IPS-20b (cell line): ENCODE measurements around the gene CALHM3.
"Not testable (repeated sequence)": the region's sequence is repeated elsewhere in the genome, so short reads cannot be mapped to it uniquely, and the experiment has no call there.

Source experiments
- H3K27ac ChIP-seq: one replicate; pipeline ENCODE4 v1.5.1; 2013; ENCODE audit warnings: low read length
- H3K27me3 ChIP-seq: 2 replicates; pipeline ENCODE4 v1.6.1; 2013; ENCODE audit warnings: mild to moderate bottlenecking, low read length, inconsistent platforms; ENCODE audit not compliant: insufficient read depth
- H3K36me3 ChIP-seq: 2 replicates; pipeline ENCODE4 v1.6.1; 2013; ENCODE audit warnings: low read depth, mild to moderate bottlenecking, inconsistent platforms, low read length, moderate library complexity; ENCODE audit not compliant: insufficient read depth
- H3K4me1 ChIP-seq: 2 replicates; pipeline ENCODE4 v1.6.1; 2013; ENCODE audit warnings: mild to moderate bottlenecking, control low read depth, inconsistent platforms, low read length, moderate library complexity; ENCODE audit not compliant: insufficient read depth
- H3K4me3 ChIP-seq: 2 replicates; pipeline ENCODE4 v1.5.1; 2013; ENCODE audit warnings: mild to moderate bottlenecking, low read length, inconsistent platforms
- H3K9ac ChIP-seq: 2 replicates; pipeline ENCODE4 v1.6.1; 2013; ENCODE audit warnings: low read depth, mild to moderate bottlenecking, inconsistent platforms, low read length, moderate library complexity
- H3K9me3 ChIP-seq: 2 replicates; pipeline ENCODE4 v1.6.1; 2013; ENCODE audit warnings: mild to moderate bottlenecking, low read depth, low read length, inconsistent platforms; ENCODE audit not compliant: insufficient read depth

The CALHM3 gene, protein sequence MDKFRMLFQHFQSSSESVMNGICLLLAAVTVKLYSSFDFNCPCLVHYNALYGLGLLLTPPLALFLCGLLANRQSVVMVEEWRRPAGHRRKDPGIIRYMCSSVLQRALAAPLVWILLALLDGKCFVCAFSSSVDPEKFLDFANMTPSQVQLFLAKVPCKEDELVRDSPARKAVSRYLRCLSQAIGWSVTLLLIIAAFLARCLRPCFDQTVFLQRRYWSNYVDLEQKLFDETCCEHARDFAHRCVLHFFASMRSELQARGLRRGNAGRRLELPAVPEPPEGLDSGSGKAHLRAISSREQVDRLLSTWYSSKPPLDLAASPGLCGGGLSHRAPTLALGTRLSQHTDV

DNA sequence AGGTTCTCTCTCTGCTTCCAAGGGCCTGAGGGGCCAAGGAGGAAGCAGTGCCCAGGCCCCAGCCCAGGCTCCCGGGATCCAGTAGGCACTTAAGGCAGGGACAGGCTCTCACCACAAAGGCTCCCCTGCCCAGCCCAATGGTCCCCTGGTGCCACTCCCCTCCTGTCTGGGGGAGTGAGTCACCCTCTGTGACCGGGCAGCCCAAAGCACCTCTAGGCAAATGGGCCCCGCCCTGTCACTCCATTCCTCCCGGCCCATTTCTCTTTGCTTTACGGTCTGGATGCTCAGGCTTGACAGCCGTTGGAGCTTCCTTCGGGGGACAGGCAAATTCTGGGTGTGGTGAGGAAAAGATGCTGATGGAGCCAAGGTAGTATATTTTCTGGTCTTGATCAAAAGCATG is at the start of gene CALHM3:
CALHM3 (minus strand) TSS at position 106 of the 400 bp plus-strand sequence. CDS start 208 bp downstream, outside the sequence.
- peaks cover 8% of the 10 kb centered on the region for H3K4me1 ChIP-seq
- no peaks in the 10 kb centered on the region for H3K27me3 ChIP-seq
- no peak within 1 kb of the TSS for H3K4me3 ChIP-seq
- no peaks in the 10 kb centered on the region for H3K36me3 ChIP-seq
- H3K9me3 ChIP-seq: no peaks in the 10 kb centered on the region
- H3K27ac ChIP-seq: no peak within 1 kb of the TSS
- no peak within 1 kb of the TSS for H3K9ac ChIP-seq

DNA sequence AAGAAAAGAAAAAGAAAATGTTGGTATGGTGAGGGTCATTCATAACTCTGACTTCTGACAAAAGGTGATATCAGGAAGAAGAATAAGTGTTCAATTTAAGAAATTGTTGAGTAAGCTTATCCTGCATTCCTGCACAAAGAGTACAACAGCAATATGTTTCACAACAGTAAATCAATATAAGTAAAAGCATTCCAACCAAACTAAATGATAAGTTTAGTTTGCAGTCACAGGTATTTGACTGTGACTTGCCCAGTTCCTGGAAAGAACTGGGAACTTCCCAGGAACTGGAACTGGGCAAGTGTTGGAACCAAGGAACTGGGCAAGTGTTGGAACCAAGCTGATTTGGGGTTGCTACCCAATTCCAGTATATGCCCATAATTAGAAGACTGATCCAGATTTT is 49.5 kb upstream of the CALHM3 start:
- no peak overlapping the region for H3K4me3 ChIP-seq
- H3K36me3 ChIP-seq: no peaks in the 10 kb centered on the region
- no peak overlapping the region for H3K27ac ChIP-seq
- H3K4me1 ChIP-seq: no peaks in the 10 kb centered on the region
- no peak overlapping the region for H3K9ac ChIP-seq
- H3K27me3 ChIP-seq: no peaks in the 10 kb centered on the region
- H3K9me3 ChIP-seq: peaks cover 12% of the 10 kb centered on the region

DNA sequence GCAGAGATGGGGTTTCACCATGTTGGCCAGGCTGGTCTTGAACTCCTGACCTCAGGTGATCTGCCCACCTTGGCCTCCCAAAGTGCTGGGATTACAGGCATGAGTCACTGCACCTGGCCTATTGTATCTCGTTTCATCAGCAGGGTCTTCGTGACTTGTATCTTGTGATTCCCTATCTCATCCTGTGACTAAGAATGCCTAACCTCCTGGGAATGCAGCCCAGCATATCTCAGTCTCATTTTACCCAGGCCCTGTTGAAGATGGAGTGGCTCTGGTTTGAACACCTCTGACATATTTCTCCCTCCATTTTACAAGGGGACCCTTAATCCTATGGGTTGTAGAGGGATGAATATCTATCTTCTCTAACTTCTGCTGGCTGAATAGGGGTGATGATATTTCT is 48.4 kb upstream of the CALHM3 start:
- H3K36me3 ChIP-seq, H3K27me3 ChIP-seq, H3K9ac ChIP-seq, H3K27ac ChIP-seq, H3K4me3 ChIP-seq, H3K4me1 ChIP-seq: not testable (repeated sequence)
- peaks cover 12% of the 10 kb centered on the region for H3K9me3 ChIP-seq

GRCh38 chr10:103525901-103526300 is 46.9 kb upstream of the CALHM3 start:
- Histone ChIP-seq H3K4me3 (no peak overlapping the region), H3K36me3 (no peaks in the 10 kb centered on the region), H3K9ac (no peak overlapping the region), H3K9me3 (peaks cover 12% of the 10 kb centered on the region), H3K27me3 (no peaks in the 10 kb centered on the region), H3K4me1 (no peaks in the 10 kb centered on the region), H3K27ac (no peak overlapping the region)

- Histone ChIP-seq H3K27ac (no peak overlapping the region), H3K36me3 (no peaks in the 10 kb centered on the region), H3K4me3 (no peak overlapping the region), H3K27me3 (no peaks in the 10 kb centered on the region), H3K4me1 (no peaks in the 10 kb centered on the region), H3K9ac (no peak overlapping the region), H3K9me3 (no peaks in the 10 kb centered on the region)
These were observed 44.6 kb upstream of the CALHM3 start for GRCh38 chr10:103523683-103524082.

DNA sequence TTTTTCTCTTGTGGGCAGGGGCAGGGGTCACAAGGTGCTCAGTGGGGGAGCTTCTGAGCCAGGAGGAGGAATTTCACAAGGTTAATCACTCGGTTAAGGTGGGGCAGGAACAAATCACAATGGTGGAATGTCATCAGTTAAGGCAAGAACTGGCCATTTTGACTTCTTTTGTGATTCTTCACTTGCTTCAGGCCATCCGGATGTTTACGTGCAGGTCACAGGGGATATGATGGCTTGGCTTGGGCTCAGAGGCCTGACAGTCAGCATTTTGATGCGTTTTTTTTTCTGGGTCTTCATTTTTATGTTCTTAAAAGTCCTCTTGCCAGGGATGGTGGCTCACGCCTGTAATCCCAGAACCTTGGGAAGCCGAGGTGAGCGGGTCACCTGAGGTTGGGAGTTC is 43.0 kb upstream of the CALHM3 start:
- not testable (repeated sequence) for H3K36me3 ChIP-seq

DNA sequence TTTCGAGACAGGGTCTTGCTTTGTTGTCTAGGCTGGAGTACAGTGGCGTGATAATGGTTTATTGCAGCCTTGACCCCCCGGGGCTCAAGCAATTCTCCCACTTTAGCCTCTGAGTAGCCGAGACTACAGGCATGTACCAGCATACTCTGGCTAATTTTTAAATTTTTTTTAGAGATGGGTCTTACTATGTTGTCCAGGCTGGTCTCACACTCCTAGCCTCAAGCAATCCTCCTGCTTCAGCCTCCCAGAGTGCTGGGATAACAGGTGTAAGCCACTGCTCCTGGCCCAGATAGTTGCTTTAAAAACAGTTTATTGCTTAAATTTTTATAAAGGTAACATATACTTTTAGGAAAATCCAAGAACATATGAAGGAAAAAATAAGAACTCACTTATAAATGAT is 40.8 kb upstream of the CALHM3 start:
- H3K27me3 ChIP-seq: no peaks in the 10 kb centered on the region
- no peaks in the 10 kb centered on the region for H3K4me1 ChIP-seq
- H3K9me3 ChIP-seq: no peaks in the 10 kb centered on the region
- H3K9ac ChIP-seq: no peak overlapping the region
- H3K36me3 ChIP-seq: no peaks in the 10 kb centered on the region
- H3K27ac ChIP-seq: no peak overlapping the region
- no peak overlapping the region for H3K4me3 ChIP-seq

More for the DNA sequence above, 43.0 kb upstream of the CALHM3 start:
- H3K9me3 ChIP-seq, H3K27ac ChIP-seq, H3K27me3 ChIP-seq, H3K4me3 ChIP-seq, H3K4me1 ChIP-seq, H3K9ac ChIP-seq: not testable (repeated sequence)

DNA sequence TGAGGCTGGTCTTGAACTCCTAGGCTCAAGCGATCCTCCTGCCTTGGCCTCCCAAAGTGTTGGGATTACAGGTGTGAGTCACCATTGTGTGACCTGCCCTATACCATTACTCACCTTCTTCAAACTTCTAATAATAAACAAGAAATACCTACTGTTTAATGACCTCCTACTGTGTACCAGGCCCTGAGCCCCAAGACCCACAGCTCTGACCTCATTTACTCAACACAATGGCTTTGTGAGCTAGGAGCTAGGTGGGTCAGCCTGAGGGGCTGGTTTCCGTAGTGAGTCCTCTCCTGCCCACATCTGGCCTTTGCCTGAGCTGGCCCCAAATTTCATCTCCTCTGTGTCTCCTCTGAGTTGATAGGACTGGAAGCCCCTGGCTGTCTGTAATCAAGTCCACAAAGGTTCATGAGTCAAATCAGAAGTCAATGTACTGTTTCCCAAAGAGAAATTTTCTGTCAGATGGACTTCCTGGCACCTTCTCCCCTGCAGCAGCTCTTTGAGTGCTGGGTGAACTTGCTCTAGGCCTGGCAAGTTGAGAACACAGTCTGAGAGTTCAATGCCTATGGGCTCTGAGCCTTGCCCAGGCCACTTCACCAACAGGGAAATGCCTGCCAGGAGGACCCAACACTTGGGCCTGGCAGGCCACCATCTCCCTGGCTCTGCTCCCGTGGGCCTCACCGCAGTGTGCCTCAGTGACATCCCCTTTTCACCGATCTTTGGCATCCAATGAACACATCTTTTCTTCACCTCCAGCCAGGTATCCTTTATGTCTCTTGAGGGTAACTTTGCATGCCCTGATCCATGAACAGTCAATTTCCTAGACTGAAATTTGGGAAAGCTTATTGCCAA is 38.4 kb upstream of the CALHM3 start:
- Histone ChIP-seq H3K27me3 (no peaks in the 10 kb centered on the region), H3K9me3 (no peaks in the 10 kb centered on the region), H3K27ac (no peak overlapping the region), H3K9ac (no peak overlapping the region), H3K4me1 (no peaks in the 10 kb centered on the region), H3K4me3 (no peak overlapping the region), H3K36me3 (no peaks in the 10 kb centered on the region)

- no peaks in the 10 kb centered on the region for H3K27me3 ChIP-seq
- no peak overlapping the region for H3K4me3 ChIP-seq
- H3K4me1 ChIP-seq: no peaks in the 10 kb centered on the region
- H3K9ac ChIP-seq: no peak overlapping the region
- H3K9me3 ChIP-seq: no peaks in the 10 kb centered on the region
- H3K36me3 ChIP-seq: no peaks in the 10 kb centered on the region
- H3K27ac ChIP-seq: no peak overlapping the region
These were observed 35.2 kb upstream of the CALHM3 start for GRCh38 chr10:103514244-103514643.

DNA sequence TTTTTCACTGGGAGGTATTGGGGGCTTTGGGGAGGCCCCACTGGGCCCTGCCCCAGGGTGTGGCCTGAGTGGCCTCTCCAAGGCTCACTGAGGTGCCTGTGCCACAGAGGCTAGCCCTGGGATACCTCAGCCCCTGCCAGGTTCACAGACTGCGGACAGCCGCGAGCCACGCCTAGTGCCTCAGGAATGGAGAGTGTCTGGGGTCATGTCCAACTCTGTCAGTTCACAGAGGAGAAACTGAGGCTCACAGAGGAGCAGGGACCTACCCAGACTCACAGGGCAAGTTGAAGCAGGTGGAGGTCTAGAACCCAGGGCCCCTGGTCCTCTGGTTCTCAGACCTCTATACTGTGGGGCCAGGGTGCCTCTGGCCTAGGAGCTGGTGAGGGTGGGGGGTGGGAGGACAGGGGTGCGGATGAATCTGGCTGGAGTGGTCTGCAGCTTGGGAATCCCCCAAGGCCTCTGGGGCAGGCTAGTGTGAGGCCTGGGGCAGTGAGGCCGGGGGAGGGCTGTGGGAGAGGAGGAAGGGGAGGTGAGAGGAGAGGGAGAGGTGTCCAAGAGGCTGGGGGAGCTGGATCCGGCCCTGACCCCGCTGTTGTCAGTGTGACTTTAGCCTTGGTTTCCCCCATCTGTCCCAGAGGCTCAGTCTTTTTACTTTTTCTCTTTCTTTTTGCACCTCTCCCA is 34.5 kb upstream of the CALHM3 start:
- H3K9me3 ChIP-seq: no peaks in the 10 kb centered on the region
- no peaks in the 10 kb centered on the region for H3K36me3 ChIP-seq
- H3K4me3 ChIP-seq: no peak overlapping the region
- no peaks in the 10 kb centered on the region for H3K4me1 ChIP-seq
- H3K27me3 ChIP-seq: no peaks in the 10 kb centered on the region
- H3K9ac ChIP-seq: no peak overlapping the region
- no peak overlapping the region for H3K27ac ChIP-seq

GRCh38 chr10:103512591-103513379 is 33.7 kb upstream of the CALHM3 start:
- H3K36me3 ChIP-seq: no peaks in the 10 kb centered on the region
- no peaks in the 10 kb centered on the region for H3K4me1 ChIP-seq
- H3K9ac ChIP-seq: no peak overlapping the region; the same call in 1 of the 2 replicates
- H3K27ac ChIP-seq: no peak overlapping the region
- H3K9me3 ChIP-seq: no peaks in the 10 kb centered on the region
- H3K4me3 ChIP-seq: no peak overlapping the region
- H3K27me3 ChIP-seq: no peaks in the 10 kb centered on the region
